ENCODE results near the gene FGF19. TPM values are rescaled to one million over a fixed set of nuclear protein-coding genes. Genes with fewer than 3 reads are reported as not detected.
"Not testable (repeated sequence)": the region's sequence is repeated elsewhere in the genome, so short reads cannot be mapped to it uniquely, and the experiment has no call there.

Gene FGF19
- total RNA-seq, 2 experiments from 2014 or later = not detected

- Histone ChIP-seq H3K36me3 (ENCODE audit: insufficient read depth, low read length) (no peaks in the 10 kb centered on the region), H3K4me1 (ENCODE audit: insufficient read depth, low read length, poor library complexity, severe bottlenecking) (peaks cover 9% of the 10 kb centered on the region), H3K9me2 (ENCODE audit: insufficient read depth, low read length) (no peaks in the 10 kb centered on the region), H2AFZ (ENCODE audit: low read length) (no peak overlapping the region), H3K4me3 (ENCODE audit: low read depth, low read length, poor library complexity, severe bottlenecking) (no peak overlapping the region), H3K27ac (ENCODE audit: low read depth, low read length, poor library complexity, severe bottlenecking) (no peak overlapping the region), H3K9me3 (ENCODE audit: low read length) (no peaks in the 10 kb centered on the region), H3K4me2 (ENCODE audit: low read length) (no peak overlapping the region), H3K79me2 (ENCODE audit: insufficient read depth, low read depth, low read length) (no peaks in the 10 kb centered on the region), H4K20me1 (ENCODE audit: insufficient read depth, low read length) (no peaks in the 10 kb centered on the region)
- intact Hi-C loops (cut with micrococcal nuclease; ENCODE audit: unreplicated experiment) = no loop called here
- TF ChIP-seq EZH2phosphoT487 (IDR thresholded peaks at IDR 0.05; ENCODE audit: borderline replicate concordance, low read depth, low read length) (no peak), CTCF (conservative IDR thresholded peaks at IDR 0.05; ENCODE audit: low read length) (no peak)
- CTCF ChIA-PET (ENCODE audit: unreplicated experiment) = no interaction called here
- no TSS peak for BruUV-seq (replicated peaks)
- POLR2A ChIA-PET = no interaction called here
- no peak for DNase-seq (ENCODE audit: low spot score)
Measured at GRCh38 chr11:69696749-69697468, 6.9 kb downstream of the FGF19 start.

GRCh38 chr11:69695995-69696394 is 7.8 kb downstream of the FGF19 start:
- H3K4me1 ChIP-seq (ENCODE audit: insufficient read depth, low read length, poor library complexity, severe bottlenecking); H3K79me2 ChIP-seq (ENCODE audit: insufficient read depth, low read depth, low read length); H3K4me2 ChIP-seq (ENCODE audit: low read length); POLR2A ChIA-PET; H3K9me2 ChIP-seq (ENCODE audit: insufficient read depth, low read length); CTCF ChIA-PET (ENCODE audit: unreplicated experiment); H4K20me1 ChIP-seq (ENCODE audit: insufficient read depth, low read length); BruUV-seq (replicated peaks); H3K36me3 ChIP-seq (ENCODE audit: insufficient read depth, low read length); H3K9me3 ChIP-seq (ENCODE audit: low read length); H2AFZ ChIP-seq (ENCODE audit: low read length); H3K27ac ChIP-seq (ENCODE audit: low read depth, low read length, poor library complexity, severe bottlenecking); H3K4me3 ChIP-seq (ENCODE audit: low read depth, low read length, poor library complexity, severe bottlenecking); DNase-seq (ENCODE audit: low spot score); intact Hi-C loops (cut with micrococcal nuclease; ENCODE audit: unreplicated experiment): not testable (repeated sequence)

GRCh38 chr11:69695581-69695980 is 8.2 kb downstream of the FGF19 start:
- Histone ChIP-seq H3K36me3 (ENCODE audit: insufficient read depth, low read length) (no peaks in the 10 kb centered on the region), H3K79me2 (ENCODE audit: insufficient read depth, low read depth, low read length) (no peaks in the 10 kb centered on the region), H3K9me3 (ENCODE audit: low read length) (no peaks in the 10 kb centered on the region), H3K9me2 (ENCODE audit: insufficient read depth, low read length) (no peaks in the 10 kb centered on the region), H3K4me3 (ENCODE audit: low read depth, low read length, poor library complexity, severe bottlenecking) (no peak overlapping the region), H3K4me1 (ENCODE audit: insufficient read depth, low read length, poor library complexity, severe bottlenecking) (peaks cover 9% of the 10 kb centered on the region), H2AFZ (ENCODE audit: low read length) (no peak overlapping the region), H3K27ac (ENCODE audit: low read depth, low read length, poor library complexity, severe bottlenecking) (no peak overlapping the region), H4K20me1 (ENCODE audit: insufficient read depth, low read length) (no peaks in the 10 kb centered on the region), H3K4me2 (ENCODE audit: low read length) (no peak overlapping the region)
- BruUV-seq (replicated peaks) = no TSS peak
- CTCF ChIA-PET (ENCODE audit: unreplicated experiment) = no interaction called here
- POLR2A ChIA-PET = no interaction called here
- intact Hi-C loops (cut with micrococcal nuclease; ENCODE audit: unreplicated experiment) = no loop called here
- TF ChIP-seq EZH2phosphoT487 (IDR thresholded peaks at IDR 0.05; ENCODE audit: borderline replicate concordance, low read depth, low read length) (no peak), CTCF (conservative IDR thresholded peaks at IDR 0.05; ENCODE audit: low read length) (no peak)
- no peak for DNase-seq (ENCODE audit: low spot score)

Data from OCI-LY7 (cell line).